ENCODE data around the gene DISC1. TPM values are rescaled to one million over a fixed set of nuclear protein-coding genes. Genes with fewer than 3 reads are reported as not detected.
A peak's percentile ranks its signal among the peaks of the same experiment; 100 is the strongest.
"Not testable (repeated sequence)": the region's sequence is repeated elsewhere in the genome, so short reads cannot be mapped to it uniquely, and the experiment has no call there.

Gene DISC1
- 1 to 10 TPM; 1.7 to 2.0 TPM for total RNA-seq

DNA sequence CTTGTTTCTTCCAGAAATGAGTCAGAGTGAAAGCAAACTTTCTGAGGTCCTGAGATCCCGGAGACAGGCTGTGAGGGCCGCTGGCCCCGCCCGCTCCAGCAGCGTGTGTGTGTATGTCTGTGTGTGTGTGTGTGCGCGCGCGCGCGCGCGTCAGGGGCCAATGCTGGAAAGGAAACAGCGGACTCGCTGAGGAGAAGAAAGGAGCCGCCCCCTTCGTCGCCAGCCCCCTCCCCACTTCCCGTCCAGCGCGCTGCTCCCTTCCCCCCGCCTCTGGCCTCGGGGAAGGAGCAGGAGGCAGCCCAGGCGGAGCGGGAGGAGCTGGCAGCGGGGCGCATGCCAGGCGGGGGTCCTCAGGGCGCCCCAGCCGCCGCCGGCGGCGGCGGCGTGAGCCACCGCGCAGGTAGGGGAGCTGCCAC, at the start of gene DISC1:
TSS of gene DISC1 (plus strand) at position 256 of the 416 bp plus-strand sequence. CDS start at position 334, 78 bp downstream.
- DNase-seq = peak; percentile 73
- Mint-ChIP-seq H3K9me3 (peaks cover 3% of the 10 kb centered on the region), H3K36me3 (no peaks in the 10 kb centered on the region), H3K4me3 (peak within 1 kb of the TSS; percentile 84), H3K27ac (peak within 1 kb of the TSS; percentile 80), H3K27me3 (no peaks in the 10 kb centered on the region), H3K4me1 (peaks cover 24% of the 10 kb centered on the region)

DNA sequence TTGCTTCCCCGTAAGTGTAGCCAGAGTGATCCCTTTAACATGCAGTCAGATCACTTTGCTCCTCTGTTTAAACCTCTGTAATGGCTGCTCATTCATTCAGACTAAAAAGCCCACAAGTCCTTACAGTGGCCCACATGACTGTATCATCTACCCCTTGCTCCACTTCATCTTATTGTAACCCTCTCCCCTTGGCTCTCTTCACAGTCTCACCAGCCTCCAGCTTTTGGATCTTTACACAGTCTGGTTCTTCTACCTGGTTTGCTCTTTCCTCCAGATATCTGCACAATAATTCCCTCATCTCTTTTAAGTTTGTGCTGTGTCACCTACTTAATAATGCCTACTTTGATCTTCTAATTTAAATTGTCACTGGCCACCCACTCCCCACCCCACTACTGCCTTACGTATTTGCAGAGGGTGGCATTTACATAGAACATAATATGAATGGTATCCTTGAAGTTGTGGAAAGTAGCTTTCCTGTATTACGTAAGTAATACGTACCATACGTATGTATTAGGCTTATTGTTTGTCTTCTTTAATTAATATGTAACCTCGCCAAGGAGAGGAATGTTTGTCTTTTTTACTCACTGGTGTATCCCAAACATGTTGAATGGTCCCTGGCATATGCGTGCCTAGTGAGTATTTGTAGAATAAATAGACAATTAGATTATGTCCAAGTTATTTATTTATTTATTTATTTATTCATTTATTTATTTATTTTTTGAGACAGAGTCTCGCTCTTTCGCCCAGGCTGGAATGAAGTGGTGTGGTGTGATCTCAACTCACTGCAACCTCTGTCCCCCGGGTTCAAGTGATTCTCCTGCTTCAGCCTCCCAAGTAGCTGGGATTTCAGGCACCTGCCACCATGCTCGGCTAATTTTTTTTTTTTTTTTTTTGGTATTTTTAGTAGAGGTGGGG, 49.5 kb upstream of the DISC1 start:
- no peak overlapping the region for H3K4me3 Mint-ChIP-seq
- no peaks in the 10 kb centered on the region for H3K27me3 Mint-ChIP-seq
- no peaks in the 10 kb centered on the region for H3K9me3 Mint-ChIP-seq
- no peaks in the 10 kb centered on the region for H3K36me3 Mint-ChIP-seq
- DNase-seq = no peak
- no peak overlapping the region for H3K27ac Mint-ChIP-seq
- H3K4me1 Mint-ChIP-seq = no peaks in the 10 kb centered on the region

DNA sequence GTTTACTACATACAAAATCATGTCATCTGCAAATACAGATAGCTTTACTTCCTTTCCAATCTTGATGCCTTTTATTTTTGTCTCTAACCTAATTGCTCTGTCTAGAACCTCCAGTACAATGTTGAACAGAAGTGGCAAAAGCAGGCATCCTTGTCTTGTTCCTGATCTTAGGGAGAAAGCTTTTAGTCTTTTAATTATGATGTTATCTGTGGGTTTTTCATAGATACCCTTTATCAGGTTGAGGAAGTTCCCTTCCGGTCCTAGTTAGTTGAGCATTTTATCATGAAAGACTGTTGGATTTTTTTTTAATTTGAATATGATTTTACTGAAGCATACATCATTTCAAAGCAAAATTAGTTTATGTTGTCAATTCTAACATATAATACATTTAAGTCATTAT, 45.7 kb upstream of the DISC1 start:
- no peak overlapping the region for H3K27ac Mint-ChIP-seq
- no peak overlapping the region for H3K4me3 Mint-ChIP-seq
- H3K4me1 Mint-ChIP-seq = no peaks in the 10 kb centered on the region
- H3K9me3 Mint-ChIP-seq = no peaks in the 10 kb centered on the region
- no peaks in the 10 kb centered on the region for H3K36me3 Mint-ChIP-seq
- no peaks in the 10 kb centered on the region for H3K27me3 Mint-ChIP-seq
- DNase-seq = no peak

DNA sequence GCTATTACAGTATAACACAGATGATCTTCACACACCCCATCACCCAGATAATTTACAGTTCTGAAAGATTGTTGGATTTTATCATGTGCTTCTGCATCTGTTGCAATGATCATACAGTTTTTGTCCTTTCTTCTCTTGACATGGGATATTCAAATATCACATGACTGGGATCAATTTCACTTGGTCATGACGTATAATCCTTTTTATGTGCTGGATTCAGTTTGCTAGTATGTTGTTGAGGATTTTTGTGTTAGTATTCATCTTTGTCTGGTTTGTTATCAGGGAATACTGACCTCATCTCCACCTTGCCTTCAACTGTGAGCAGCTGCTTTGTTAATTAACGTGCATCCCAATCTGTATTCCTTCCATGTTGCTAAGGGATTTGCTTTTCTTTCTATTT, 44.7 kb upstream of the DISC1 start:
- H3K27me3 Mint-ChIP-seq = no peaks in the 10 kb centered on the region
- no peak overlapping the region for H3K27ac Mint-ChIP-seq
- H3K4me1 Mint-ChIP-seq = no peaks in the 10 kb centered on the region
- H3K36me3 Mint-ChIP-seq = no peaks in the 10 kb centered on the region
- no peak overlapping the region for H3K4me3 Mint-ChIP-seq
- no peaks in the 10 kb centered on the region for H3K9me3 Mint-ChIP-seq
- DNase-seq = no peak

DNA sequence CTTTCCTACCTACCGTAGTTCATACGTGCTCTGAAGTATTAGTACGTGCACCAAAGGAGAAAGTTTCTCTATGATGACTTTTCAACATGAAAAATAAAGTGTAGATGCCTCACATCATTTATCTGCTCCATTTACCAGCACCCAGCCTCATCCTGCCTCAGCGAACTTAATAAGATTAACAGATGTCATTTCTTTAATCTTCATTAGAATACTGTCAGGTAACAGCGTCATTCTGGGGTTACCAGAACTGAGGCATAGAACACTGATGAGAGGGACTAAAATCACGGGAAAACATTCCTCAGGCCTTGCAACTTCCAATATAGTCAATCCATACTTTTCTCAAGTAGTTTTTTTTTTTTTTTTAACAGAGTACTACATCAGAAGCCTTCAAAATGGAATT, 43.2 kb upstream of the DISC1 start:
- Mint-ChIP-seq H3K36me3 (no peaks in the 10 kb centered on the region), H3K27me3 (no peaks in the 10 kb centered on the region), H3K4me3 (no peak overlapping the region), H3K9me3 (no peaks in the 10 kb centered on the region), H3K4me1 (no peaks in the 10 kb centered on the region), H3K27ac (no peak overlapping the region)
- no peak for DNase-seq

DNA sequence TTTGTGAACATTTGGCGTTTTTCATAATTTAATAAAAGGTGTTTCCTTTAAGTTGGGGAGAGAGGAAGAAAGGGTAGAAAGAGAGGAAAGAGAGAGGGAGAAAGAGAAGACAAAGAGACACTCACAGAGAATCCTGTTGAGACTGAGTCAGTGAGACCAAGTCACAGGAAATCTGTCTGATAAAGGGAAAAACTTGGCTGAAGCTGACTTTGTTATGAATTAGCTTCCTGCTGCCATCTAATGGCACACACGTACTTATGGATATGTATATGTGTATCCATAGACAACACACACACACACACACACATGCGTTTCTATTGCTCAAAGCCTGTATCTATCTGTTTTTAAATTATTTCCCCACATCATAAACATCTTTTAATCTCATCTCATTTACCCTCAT, 42.5 kb upstream of the DISC1 start:
- no peak overlapping the region for H3K4me3 Mint-ChIP-seq

DNA sequence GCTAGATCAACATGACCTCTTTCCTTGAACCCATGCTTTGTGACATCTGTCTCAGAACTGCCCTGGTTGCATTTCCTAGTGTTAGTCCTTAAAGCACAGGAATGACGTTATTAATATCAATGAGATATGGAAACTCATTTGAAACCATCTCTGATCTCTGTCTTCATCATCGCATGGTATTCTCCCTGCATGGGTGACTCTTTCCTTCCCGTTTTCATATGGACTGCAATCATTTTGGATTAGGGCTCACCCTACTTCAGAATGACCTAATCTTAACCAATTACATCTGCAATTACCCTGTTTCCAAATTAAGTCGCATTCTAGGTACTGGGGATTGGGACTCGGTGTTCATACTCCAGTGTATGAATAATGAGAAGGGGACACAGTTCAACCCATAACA, 41.7 kb upstream of the DISC1 start:
- H3K4me3 Mint-ChIP-seq = no peak overlapping the region
- no peaks in the 10 kb centered on the region for H3K9me3 Mint-ChIP-seq
- DNase-seq = no peak
- H3K27ac Mint-ChIP-seq = no peak overlapping the region
- H3K4me1 Mint-ChIP-seq = no peaks in the 10 kb centered on the region
- H3K36me3 Mint-ChIP-seq = no peaks in the 10 kb centered on the region
- no peaks in the 10 kb centered on the region for H3K27me3 Mint-ChIP-seq

More for the DNA sequence above, 42.5 kb upstream of the DISC1 start:
- Mint-ChIP-seq H3K36me3 (no peaks in the 10 kb centered on the region), H3K27ac (no peak overlapping the region), H3K27me3 (no peaks in the 10 kb centered on the region), H3K9me3 (no peaks in the 10 kb centered on the region), H3K4me1 (no peaks in the 10 kb centered on the region)
- DNase-seq = no peak

DNA sequence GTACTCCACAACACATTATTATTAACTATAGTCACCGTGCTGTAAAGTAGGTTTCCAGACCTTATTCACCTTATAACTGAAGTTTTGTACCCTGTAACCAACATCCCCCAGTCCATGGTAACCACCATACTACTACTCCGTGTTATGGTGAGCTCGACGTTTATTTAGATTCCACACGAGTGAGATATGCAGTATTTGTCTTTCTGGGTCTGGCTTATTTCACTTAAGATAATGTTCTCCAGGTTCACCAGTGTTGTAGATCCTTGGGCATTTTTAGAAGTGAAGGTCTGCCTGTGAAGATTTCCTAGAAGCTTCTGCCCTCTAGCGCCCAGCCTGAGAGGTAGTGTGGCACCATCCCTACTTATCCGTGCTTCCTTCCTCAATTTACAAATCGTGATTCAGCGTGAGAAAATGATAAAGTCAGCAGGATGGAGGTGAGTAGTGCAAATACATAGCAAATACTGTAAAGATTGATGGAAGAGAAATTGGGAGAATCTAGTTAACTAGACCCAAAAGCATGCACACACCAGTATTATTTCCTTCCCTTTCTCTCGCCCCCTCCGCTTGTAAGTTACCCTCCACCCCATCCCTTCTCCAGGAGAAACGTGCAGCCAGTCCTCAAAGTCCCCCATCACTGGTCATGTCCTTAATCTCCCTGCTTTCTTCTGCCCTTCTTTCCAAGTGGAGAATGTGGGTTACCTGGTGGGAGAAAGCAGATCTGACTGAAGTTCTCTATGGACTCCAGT, 36.0 kb upstream of the DISC1 start:
- H3K4me3 Mint-ChIP-seq = no peak overlapping the region
- H3K36me3 Mint-ChIP-seq = no peaks in the 10 kb centered on the region
- no peaks in the 10 kb centered on the region for H3K27me3 Mint-ChIP-seq
- H3K9me3 Mint-ChIP-seq = no peaks in the 10 kb centered on the region
- H3K27ac Mint-ChIP-seq = no peak overlapping the region
- no peak for DNase-seq
- H3K4me1 Mint-ChIP-seq = peaks cover 8% of the 10 kb centered on the region

DNA sequence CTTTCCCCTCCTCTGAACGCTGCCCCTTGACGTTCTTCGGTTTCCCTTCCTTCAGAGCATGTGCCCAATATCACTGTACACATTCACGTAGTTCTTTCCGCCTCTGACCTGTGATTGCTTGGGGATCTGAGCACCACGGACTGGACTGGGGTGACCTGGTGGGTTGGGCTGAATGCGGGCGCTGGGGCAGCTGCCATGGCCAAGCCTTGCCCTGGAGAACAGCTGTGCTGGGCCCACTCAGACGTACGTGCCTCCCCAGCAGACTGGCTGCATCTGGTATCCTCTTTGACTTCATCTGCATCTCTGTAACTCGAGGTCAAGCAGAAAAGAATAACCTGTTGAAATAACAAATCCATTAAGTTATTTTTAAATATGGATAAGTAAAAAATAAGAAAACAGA, 35.1 kb upstream of the DISC1 start:
- no peaks in the 10 kb centered on the region for H3K36me3 Mint-ChIP-seq
- H3K27ac Mint-ChIP-seq = no peak overlapping the region
- H3K27me3 Mint-ChIP-seq = no peaks in the 10 kb centered on the region
- DNase-seq = no peak
- no peaks in the 10 kb centered on the region for H3K9me3 Mint-ChIP-seq
- peaks cover 13% of the 10 kb centered on the region for H3K4me1 Mint-ChIP-seq
- H3K4me3 Mint-ChIP-seq = no peak overlapping the region

DNA sequence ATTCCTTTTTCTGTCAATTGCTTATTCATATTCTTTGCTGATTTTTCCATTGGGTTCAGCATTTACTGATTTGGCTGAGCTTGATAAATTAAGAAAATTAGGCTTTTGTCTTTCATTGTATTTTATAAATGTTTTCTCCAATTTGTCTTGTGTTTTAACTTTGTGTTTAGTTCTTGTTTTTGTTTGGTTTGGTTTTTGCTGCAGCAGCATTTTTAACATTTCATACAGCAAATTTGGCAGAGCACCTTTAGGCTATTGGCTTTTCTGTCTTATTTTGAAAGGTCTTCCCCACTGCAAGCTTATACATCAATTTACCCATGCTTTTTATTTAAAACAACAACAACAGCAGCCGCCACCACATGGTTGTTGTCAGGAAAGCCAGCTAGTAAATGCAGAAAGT, 33.8 kb upstream of the DISC1 start:
- Mint-ChIP-seq H3K4me1 (peaks cover 14% of the 10 kb centered on the region), H3K36me3 (no peaks in the 10 kb centered on the region), H3K4me3 (no peak overlapping the region), H3K9me3 (no peaks in the 10 kb centered on the region), H3K27me3 (no peaks in the 10 kb centered on the region), H3K27ac (no peak overlapping the region)
- DNase-seq = no peak

DNA sequence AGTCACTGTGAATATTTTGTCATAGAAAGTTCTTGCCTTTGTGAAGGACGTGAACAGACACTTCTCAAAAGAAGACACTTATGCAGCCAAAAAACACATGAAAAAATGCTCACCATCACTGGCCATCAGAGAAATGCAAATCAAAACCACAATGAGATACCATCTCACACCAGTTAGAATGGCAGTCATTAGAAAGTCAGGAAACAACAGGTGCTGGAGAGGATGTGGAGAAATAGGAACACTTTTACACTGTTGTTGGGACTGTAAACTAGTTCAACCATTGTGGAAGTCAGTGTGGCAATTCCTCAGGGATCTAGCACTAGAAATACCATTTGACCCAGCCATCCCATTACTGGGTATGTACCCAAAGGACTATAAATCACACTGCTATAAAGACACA, 33.3 kb upstream of the DISC1 start:
- not testable (repeated sequence) for DNase-seq, H3K27ac Mint-ChIP-seq, H3K9me3 Mint-ChIP-seq, H3K4me3 Mint-ChIP-seq, H3K27me3 Mint-ChIP-seq, H3K36me3 Mint-ChIP-seq
- peaks cover 14% of the 10 kb centered on the region for H3K4me1 Mint-ChIP-seq

DNA sequence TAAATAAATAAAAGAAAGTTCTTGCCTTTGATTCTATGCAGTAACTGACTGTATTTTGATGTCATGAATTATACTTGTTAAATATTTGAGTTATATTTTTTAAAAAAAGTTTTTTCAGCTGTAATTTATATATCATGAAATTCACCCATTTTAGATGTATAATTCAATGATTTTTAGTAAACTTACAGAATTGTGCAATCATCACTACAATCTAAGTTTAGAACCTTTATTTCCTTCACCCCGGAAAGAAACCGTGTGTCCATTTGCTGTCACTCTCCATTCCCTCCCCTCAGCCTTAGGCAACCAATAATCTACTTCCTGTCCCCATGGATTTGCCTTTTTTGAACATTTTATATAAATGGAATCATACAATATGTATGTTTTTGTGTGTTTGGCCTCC, 32.5 kb upstream of the DISC1 start:
- H3K27me3 Mint-ChIP-seq = no peaks in the 10 kb centered on the region
- no peaks in the 10 kb centered on the region for H3K9me3 Mint-ChIP-seq
- no peak overlapping the region for H3K4me3 Mint-ChIP-seq
- peaks cover 14% of the 10 kb centered on the region for H3K4me1 Mint-ChIP-seq
- no peaks in the 10 kb centered on the region for H3K36me3 Mint-ChIP-seq
- no peak for DNase-seq
- no peak overlapping the region for H3K27ac Mint-ChIP-seq

DNA sequence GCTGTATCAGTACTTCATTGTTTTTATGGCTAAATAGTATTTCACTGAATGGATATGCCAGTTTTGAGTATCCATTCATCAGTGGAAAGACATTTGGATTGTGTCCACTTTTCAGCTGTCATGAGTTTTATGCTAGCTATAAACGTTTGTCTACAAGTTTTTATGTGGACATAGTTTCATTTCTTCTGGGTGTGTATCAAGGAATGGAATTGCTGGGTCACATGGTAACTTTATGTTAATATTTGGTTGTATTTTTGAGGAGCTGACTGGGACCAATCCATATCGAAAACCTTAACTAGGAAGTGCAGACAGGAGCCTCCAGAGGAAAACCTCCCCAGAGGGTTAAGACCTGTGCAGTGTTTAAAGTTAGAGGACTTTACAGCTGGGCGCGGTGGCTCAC, 31.8 kb upstream of the DISC1 start:
- Mint-ChIP-seq H3K4me1 (peaks cover 14% of the 10 kb centered on the region), H3K9me3 (no peaks in the 10 kb centered on the region), H3K27ac (no peak overlapping the region), H3K4me3 (no peak overlapping the region), H3K36me3 (no peaks in the 10 kb centered on the region), H3K27me3 (no peaks in the 10 kb centered on the region)
- DNase-seq = no peak

DNA sequence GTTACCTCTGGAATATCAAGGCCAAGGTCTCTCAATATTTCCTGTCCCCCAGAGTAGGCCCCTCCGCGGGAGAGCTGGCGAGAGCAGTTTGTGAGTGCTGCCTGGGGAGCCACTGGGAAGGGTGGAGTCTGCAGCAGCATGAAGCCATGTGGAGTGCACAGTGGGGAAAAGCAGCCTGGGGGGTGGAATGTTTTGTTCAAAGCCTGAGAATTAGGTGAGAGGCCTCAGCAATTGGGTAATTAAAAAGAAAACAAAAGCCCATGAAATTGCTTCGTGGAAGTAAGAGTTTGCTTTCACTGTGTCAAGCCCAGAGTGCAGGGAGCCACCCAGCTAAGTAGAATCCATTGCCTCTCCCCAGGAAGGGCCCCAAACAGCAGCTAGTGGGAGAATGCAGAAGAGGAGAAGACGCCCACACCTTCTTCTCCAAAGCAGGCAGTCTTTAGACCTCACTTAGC, 30.2 kb upstream of the DISC1 start:
- DNase-seq = no peak
- Mint-ChIP-seq H3K27me3 (no peaks in the 10 kb centered on the region), H3K4me3 (no peak overlapping the region), H3K27ac (no peak overlapping the region), H3K36me3 (no peaks in the 10 kb centered on the region), H3K4me1 (peaks cover 10% of the 10 kb centered on the region), H3K9me3 (no peaks in the 10 kb centered on the region)

DNA sequence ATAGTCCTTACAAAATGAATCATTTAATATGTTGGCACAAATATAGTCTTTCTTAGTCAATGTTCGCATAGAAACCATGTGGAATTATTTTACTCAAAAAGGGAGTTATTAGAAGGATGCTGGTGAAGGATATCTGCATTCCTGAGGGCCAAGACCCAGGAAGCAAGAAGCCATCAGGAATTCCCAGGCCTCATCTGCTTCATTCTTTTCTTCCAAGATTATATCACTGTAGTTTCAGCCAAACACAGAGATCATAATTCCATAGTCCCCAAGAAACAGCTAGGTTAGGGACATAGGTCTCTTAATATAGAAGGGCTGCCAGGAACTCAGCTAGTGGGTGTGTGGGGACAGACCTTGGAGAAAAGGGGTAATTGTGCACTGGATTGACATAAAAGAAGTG, 28.6 kb upstream of the DISC1 start:
- H3K9me3 Mint-ChIP-seq = no peaks in the 10 kb centered on the region
- H3K36me3 Mint-ChIP-seq = no peaks in the 10 kb centered on the region

More for the DNA sequence above, 28.6 kb upstream of the DISC1 start:
- peaks cover 10% of the 10 kb centered on the region for H3K4me1 Mint-ChIP-seq
- no peaks in the 10 kb centered on the region for H3K27me3 Mint-ChIP-seq
- no peak overlapping the region for H3K4me3 Mint-ChIP-seq
- no peak overlapping the region for H3K27ac Mint-ChIP-seq
- DNase-seq = no peak
